Stomach smooth muscle (tissue), 2 donors: ENCODE results near the gene C10orf90.

Experiments used
- H3K27ac ChIP-seq: one replicate; pipeline ENCODE4 v1.7.0; 2013; ENCODE audit warnings: mild to moderate bottlenecking, low read length, inconsistent platforms
- H3K27me3 ChIP-seq, 2 donors: one replicate each; pipeline ENCODE4 v1.7.0; 2013; ENCODE audit warnings: low read length in 2 of 2; ENCODE audit not compliant: insufficient read depth in 2 of 2, control insufficient read depth in 1 of 2
- H3K36me3 ChIP-seq, 2 donors: one replicate each; pipeline ENCODE4 v1.7.0; 2013; ENCODE audit warnings: low read length in 2 of 2; ENCODE audit not compliant: control insufficient read depth in 2 of 2, insufficient read depth in 2 of 2
- H3K4me1 ChIP-seq: one replicate; pipeline ENCODE4 v1.7.0; 2013; ENCODE audit warnings: low read length; ENCODE audit not compliant: control insufficient read depth, insufficient read depth
- H3K4me3 ChIP-seq, 2 donors: one replicate each; pipeline ENCODE4 v1.7.0; 2013; ENCODE audit warnings: low read length in 2 of 2
- H3K9ac ChIP-seq, 2 donors: one replicate each; pipeline ENCODE4 v1.7.0; 2013; ENCODE audit warnings: low read length in 2 of 2, mild to moderate bottlenecking in 1 of 2
- H3K9me3 ChIP-seq, 2 donors: one replicate each; pipeline ENCODE4 v1.7.0; 2013; ENCODE audit warnings: low read length in 2 of 2; ENCODE audit not compliant: control insufficient read depth in 2 of 2
- donor health status: healthy.
- donor health status: Pancreatic carcinoma.

Gene C10orf90

GRCh38 chr10:126504063-126504760, 166.3 kb downstream of the C10orf90 start:
- H3K9me3 ChIP-seq: no peaks in the 10 kb centered on the region
- H3K4me3 ChIP-seq: no peak overlapping the region
- no peak overlapping the region for H3K9ac ChIP-seq
- H3K36me3 ChIP-seq: no peaks in the 10 kb centered on the region
- no peaks in the 10 kb centered on the region for H3K4me1 ChIP-seq
- no peak overlapping the region for H3K27ac ChIP-seq
- no peaks in the 10 kb centered on the region for H3K27me3 ChIP-seq

DNA sequence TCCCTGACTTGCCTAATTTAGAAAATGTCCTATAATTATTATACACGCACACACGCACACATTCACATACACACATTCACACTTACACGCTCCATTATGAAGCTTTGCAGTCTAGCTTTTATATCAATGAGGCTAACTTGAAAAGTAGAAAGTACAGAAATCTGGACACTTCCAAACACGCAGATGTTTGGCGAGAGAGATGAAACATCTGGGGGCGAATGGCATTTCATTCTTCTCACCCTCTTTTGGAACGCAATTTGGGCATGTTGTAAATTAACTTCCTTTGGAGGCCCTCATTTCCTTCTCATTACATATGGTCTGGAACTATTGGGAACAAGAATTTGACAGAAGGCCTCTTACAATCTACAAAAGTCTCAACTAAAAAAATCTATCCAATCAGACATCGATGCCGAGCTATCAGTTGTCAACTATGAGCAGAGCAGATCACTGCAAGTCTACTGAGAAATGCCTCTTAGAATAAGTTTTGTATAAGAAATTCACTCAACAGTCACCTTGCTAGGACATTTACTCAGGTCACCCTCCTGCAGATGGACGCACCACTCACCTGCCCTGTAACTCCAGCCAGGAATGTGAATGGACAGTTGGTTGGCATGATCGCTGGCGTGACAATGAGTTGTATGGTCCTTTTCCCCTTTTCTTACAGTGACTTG, 167.0 kb downstream of the C10orf90 start:
- H3K36me3 ChIP-seq: no peaks in the 10 kb centered on the region
- H3K9ac ChIP-seq: no peak overlapping the region
- no peaks in the 10 kb centered on the region for H3K4me1 ChIP-seq
- no peak overlapping the region for H3K27ac ChIP-seq
- no peak overlapping the region for H3K4me3 ChIP-seq
- no peaks in the 10 kb centered on the region for H3K27me3 ChIP-seq
- H3K9me3 ChIP-seq: no peaks in the 10 kb centered on the region

DNA sequence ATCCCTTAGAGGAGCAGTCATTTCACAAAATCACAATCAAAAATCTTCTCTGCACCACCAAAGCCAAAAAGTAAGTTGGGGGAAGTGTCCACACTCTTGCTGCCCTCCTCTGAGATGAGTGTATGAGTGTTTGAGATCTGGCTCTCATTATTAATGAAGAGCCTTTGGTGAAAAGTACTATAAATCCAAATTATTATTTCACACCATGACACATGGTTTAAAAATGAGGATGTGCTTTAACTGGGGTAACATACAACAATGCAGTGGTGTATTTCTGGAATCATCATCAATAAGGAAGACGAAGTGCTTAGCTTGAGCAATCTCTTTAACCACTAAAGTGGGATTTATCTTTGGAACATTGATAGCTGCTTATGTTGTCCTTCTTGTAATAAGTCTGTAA, 168.1 kb downstream of the C10orf90 start:
- H3K27ac ChIP-seq: no peak overlapping the region
- no peaks in the 10 kb centered on the region for H3K36me3 ChIP-seq
- H3K4me3 ChIP-seq: no peak overlapping the region
- H3K9me3 ChIP-seq: no peaks in the 10 kb centered on the region
- H3K9ac ChIP-seq: no peak overlapping the region
- H3K27me3 ChIP-seq: no peaks in the 10 kb centered on the region
- H3K4me1 ChIP-seq: no peaks in the 10 kb centered on the region

DNA sequence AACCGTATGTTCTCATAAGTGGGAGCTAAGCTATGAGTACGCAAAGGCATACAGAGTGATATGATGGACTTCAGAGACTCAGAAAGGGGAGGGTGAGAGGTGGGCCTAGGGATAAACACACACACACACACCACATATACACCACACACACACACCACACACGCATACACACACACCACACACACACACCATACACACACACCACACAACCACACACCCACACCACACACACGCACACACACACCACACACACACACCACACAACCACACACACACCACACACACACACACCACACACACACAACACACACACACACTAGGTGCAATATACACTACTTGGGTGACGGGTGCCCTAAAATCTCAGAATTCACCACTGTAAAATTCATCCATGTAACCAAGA, 168.7 kb downstream of the C10orf90 start:
- Histone ChIP-seq H3K4me1 (no peaks in the 10 kb centered on the region), H3K4me3 (no peak overlapping the region), H3K27me3 (no peaks in the 10 kb centered on the region), H3K9me3 (no peaks in the 10 kb centered on the region), H3K36me3 (no peaks in the 10 kb centered on the region), H3K27ac (no peak overlapping the region), H3K9ac (no peak overlapping the region)

GRCh38 chr10:126500866-126501265, 169.6 kb downstream of the C10orf90 start:
- Histone ChIP-seq H3K4me3 (no peak overlapping the region), H3K27me3 (no peaks in the 10 kb centered on the region), H3K27ac (no peak overlapping the region), H3K36me3 (no peaks in the 10 kb centered on the region), H3K9me3 (no peaks in the 10 kb centered on the region), H3K9ac (no peak overlapping the region), H3K4me1 (no peaks in the 10 kb centered on the region)

DNA sequence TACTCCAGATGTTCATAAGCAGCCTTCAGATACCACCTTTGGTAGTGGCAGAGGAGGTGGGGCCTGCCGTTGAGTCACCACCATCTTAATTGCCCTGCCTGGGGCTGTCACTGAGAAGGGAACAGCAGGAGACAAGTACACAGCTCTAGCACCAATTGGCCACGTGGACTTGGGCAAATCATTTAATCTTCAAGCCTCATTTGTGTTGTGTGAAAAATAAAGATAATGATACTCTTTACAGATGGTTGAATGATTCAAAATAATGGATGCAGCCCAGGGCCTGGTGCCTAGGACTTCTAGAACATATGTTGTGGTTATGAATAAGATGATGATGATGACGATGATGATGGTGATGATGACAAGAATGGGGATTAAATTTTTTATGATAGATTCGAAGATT, 170.3 kb downstream of the C10orf90 start:
- Histone ChIP-seq H3K27me3 (no peaks in the 10 kb centered on the region), H3K9ac (no peak overlapping the region)

GRCh38 chr10:126499744-126500143, 170.7 kb downstream of the C10orf90 start:
- H3K9ac ChIP-seq: no peak overlapping the region
- H3K4me3 ChIP-seq: no peak overlapping the region
- no peaks in the 10 kb centered on the region for H3K9me3 ChIP-seq
- no peaks in the 10 kb centered on the region for H3K27me3 ChIP-seq
- no peaks in the 10 kb centered on the region for H3K36me3 ChIP-seq
- no peak overlapping the region for H3K27ac ChIP-seq
- H3K4me1 ChIP-seq: no peaks in the 10 kb centered on the region

More for the DNA sequence above, 170.3 kb downstream of the C10orf90 start:
- no peaks in the 10 kb centered on the region for H3K36me3 ChIP-seq
- no peak overlapping the region for H3K4me3 ChIP-seq
- no peaks in the 10 kb centered on the region for H3K4me1 ChIP-seq
- no peak overlapping the region for H3K27ac ChIP-seq
- H3K9me3 ChIP-seq: no peaks in the 10 kb centered on the region

DNA sequence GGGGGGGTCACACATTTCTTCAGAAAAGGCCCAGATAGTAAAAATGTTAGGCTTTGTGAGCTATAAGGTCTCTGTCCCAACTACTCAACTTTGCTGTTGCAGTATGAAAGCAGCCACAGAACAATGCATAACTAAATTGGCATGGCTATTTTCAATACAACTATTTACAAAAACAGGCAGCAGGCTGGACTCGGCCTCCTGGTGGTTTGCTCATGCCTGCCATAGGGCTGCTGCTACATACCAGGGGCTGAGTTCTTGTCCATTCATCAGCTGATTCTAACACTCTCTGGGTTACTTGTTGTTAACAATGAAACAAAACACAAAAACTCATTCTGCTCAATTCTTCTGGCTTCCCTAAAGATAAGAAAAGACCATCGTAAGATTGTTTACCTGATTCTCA, 172.8 kb downstream of the C10orf90 start:
- no peak overlapping the region for H3K27ac ChIP-seq
- no peaks in the 10 kb centered on the region for H3K4me1 ChIP-seq
- H3K9ac ChIP-seq: no peak overlapping the region
- no peak overlapping the region for H3K4me3 ChIP-seq
- no peaks in the 10 kb centered on the region for H3K36me3 ChIP-seq
- no peaks in the 10 kb centered on the region for H3K27me3 ChIP-seq
- H3K9me3 ChIP-seq: no peaks in the 10 kb centered on the region

- Histone ChIP-seq H3K27me3 (no peaks in the 10 kb centered on the region), H3K4me3 (no peak overlapping the region), H3K27ac (no peak overlapping the region), H3K9me3 (no peaks in the 10 kb centered on the region), H3K36me3 (no peaks in the 10 kb centered on the region), H3K4me1 (no peaks in the 10 kb centered on the region), H3K9ac (no peak overlapping the region)
Measured at GRCh38 chr10:126496771-126497545, 173.5 kb downstream of the C10orf90 start.

- H3K9me3 ChIP-seq: no peaks in the 10 kb centered on the region
- no peaks in the 10 kb centered on the region for H3K36me3 ChIP-seq
- no peaks in the 10 kb centered on the region for H3K27me3 ChIP-seq
- no peak overlapping the region for H3K4me3 ChIP-seq
- no peak overlapping the region for H3K9ac ChIP-seq
- H3K27ac ChIP-seq: no peak overlapping the region
- no peaks in the 10 kb centered on the region for H3K4me1 ChIP-seq
Measured at GRCh38 chr10:126491476-126491875, 179.0 kb downstream of the C10orf90 start.
